Thoracic aorta (tissue), 2 donors: ENCODE data around the gene RPL11. TPM values are rescaled to one million over a fixed set of nuclear protein-coding genes. Genes with fewer than 3 reads are reported as not detected.

Source experiments
- ATAC-seq: fragments of 150-250 bp; one replicate; pipeline ENCODE4 v1.8.0; 2017; ENCODE audit warnings: low read depth; ENCODE audit not compliant: insufficient number of reproducible peaks, low FRiP score
- DNase-seq: peaks from one replicate; pipeline ENCODE4 v3.0.0-alpha.2; 2020; ENCODE audit warnings: low spot score
- H3K27ac ChIP-seq, 2 donors: fragments of 200-600 bp; sonication (generic); 1 replicate in 1 of 2; 2 replicates in 1 of 2; pipeline ENCODE4 v1.5.1; 2016; ENCODE audit warnings: mild to moderate bottlenecking in 2 of 2, moderate library complexity in 2 of 2
- H3K27me3 ChIP-seq: fragments of 200-600 bp; sonication (generic); replicated peaks from 2 replicates; pipeline ENCODE4 v1.6.0; 2016; ENCODE audit warnings: mild to moderate bottlenecking; ENCODE audit not compliant: insufficient read depth
- H3K36me3 ChIP-seq: fragments of 200-600 bp; sonication (generic); one replicate; pipeline ENCODE4 v1.5.1; 2016
- H3K4me1 ChIP-seq, 2 donors: fragments of 200-600 bp; sonication (generic); 1 replicate in 1 of 2; 2 replicates in 1 of 2; pipeline versions ENCODE4 v1.5.1 to v1.6.0; 2016; ENCODE audit warnings: low read depth in 2 of 2, mild to moderate bottlenecking in 1 of 2; ENCODE audit not compliant: control insufficient read depth in 1 of 2
- H3K4me3 ChIP-seq: fragments of 200-600 bp; sonication (generic); 2 replicates; pipeline ENCODE4 v1.5.1; 2016; ENCODE audit warnings: mild to moderate bottlenecking
- H3K9me3 ChIP-seq: fragments of 200-600 bp; sonication (generic); 2 replicates; pipeline ENCODE4 v1.5.1; 2016
- CTCF ChIP-seq: fragments of 200-600 bp; sonication (generic); IDR thresholded peaks from one replicate; pipeline ENCODE4 v1.5.1; 2019; ENCODE audit warnings: antibody characterized with exemption
- total RNA-seq, 2 donors: library from RNA; depleted of rRNA; stranded (reverse); fragments of >200 nt; gene quantifications; one replicate each; pipeline versions ENCODE4 v1.1.0 to v1.2.3, GENCODE V29; 2016

Gene RPL11
- total RNA-seq, 2 donors from 2014 or later = 433 to 469 TPM

- H3K9me3 ChIP-seq = no peaks in the 10 kb centered on the region
These were observed 50.0 kb downstream of the RPL11 start for GRCh38 chr1:23741609-23742008.

DNA sequence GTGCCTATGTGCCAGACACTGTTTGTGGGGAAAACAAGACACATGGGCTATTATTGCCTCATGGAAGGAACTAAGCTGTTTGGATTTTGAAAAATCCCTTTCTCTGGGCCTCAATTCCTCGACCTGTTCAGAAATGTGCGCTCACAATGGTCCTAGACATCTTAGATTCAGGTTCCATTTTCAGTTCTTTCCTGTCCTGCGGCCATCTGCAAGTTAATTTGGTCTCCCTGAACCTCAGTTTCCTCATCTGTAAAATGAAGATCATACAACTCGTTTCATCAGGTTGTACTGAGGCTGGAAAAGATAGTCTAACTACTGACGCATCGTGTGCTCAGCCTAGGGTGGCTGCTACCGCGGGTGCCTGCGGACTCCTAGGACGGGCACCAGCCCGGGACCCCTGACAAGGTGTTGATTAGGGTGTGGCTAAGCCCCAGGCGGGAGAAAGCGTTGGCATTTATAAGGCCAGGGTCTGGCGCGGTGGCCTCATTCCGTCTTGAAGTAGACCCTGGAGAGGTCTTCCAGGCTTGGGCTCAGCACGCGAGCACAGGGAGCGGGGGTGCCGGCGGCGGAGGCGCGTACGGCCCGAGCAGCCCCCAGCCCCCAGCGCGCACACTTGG, 51.2 kb downstream of the RPL11 start:
- peak overlapping the region; percentile 96 for H3K4me3 ChIP-seq
- no peaks in the 10 kb centered on the region for H3K36me3 ChIP-seq
- TF ChIP-seq CTCF = no peak
- H3K27me3 ChIP-seq = no peaks in the 10 kb centered on the region
- DNase-seq (no peak), ATAC-seq (peak; percentile 37)
- peaks cover 11 to 24% of the 10 kb centered on the region in 2 donors for H3K4me1 ChIP-seq
- H3K9me3 ChIP-seq = no peaks in the 10 kb centered on the region
- peak overlapping the region; percentile 77 to 83 for H3K27ac ChIP-seq

More at GRCh38 chr1:23741609-23742008, 50.0 kb downstream of the RPL11 start:
- Histone ChIP-seq H3K4me1 (peaks cover 11 to 24% of the 10 kb centered on the region in 2 donors), H3K27ac (no peak overlapping the region), H3K27me3 (no peaks in the 10 kb centered on the region), H3K4me3 (no peak overlapping the region), H3K36me3 (no peaks in the 10 kb centered on the region)
- no peak for TF ChIP-seq CTCF
- ATAC-seq (no peak), DNase-seq (no peak)

GRCh38 chr1:23743287-23744152, 51.9 kb downstream of the RPL11 start, which contains the start of gene ELOA:
Gene ELOA (plus strand): TSS chr1:23743471. CDS start chr1:23743504, 33 bp downstream.
- Histone ChIP-seq H3K4me1 (peaks cover 11 to 24% of the 10 kb centered on the region in 2 donors), H3K4me3 (peak within 1 kb of the TSS; percentile 96), H3K36me3 (no peaks in the 10 kb centered on the region), H3K27ac (peak within 1 kb of the TSS; percentile 77 to 83), H3K9me3 (no peaks in the 10 kb centered on the region), H3K27me3 (no peaks in the 10 kb centered on the region)
- DNase-seq (no peak), ATAC-seq (peak; percentile 25)
- TF ChIP-seq CTCF = no peak

DNA sequence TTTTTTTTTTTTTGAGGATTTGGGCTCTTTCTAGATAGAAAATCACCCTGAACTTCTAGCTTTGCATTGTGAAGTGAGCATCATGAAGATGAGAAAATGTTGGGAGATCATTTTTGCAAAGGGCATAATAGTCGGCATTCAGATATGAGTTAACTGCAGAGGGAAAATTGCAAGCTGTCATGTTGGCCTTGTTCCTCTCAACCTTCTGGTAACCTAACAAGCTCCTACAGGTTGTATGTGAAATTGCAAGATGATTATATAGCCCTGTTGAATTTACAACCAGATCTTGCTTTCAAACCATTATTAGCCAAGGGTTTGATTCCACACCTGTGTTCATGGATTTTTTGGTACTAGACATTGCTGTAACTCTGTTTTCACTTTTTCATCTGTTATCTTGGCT, 53.9 kb downstream of the RPL11 start:
- peaks cover 11 to 24% of the 10 kb centered on the region in 2 donors for H3K4me1 ChIP-seq
- no peaks in the 10 kb centered on the region for H3K9me3 ChIP-seq
- no peak for TF ChIP-seq CTCF
- no peak overlapping the region for H3K4me3 ChIP-seq
- no peaks in the 10 kb centered on the region for H3K27me3 ChIP-seq
- no peak overlapping the region for H3K27ac ChIP-seq
- no peak for ATAC-seq
- H3K36me3 ChIP-seq = peaks cover 3% of the 10 kb centered on the region
- DNase-seq = no peak

Other genes starting within 250 kb of the RPL11 start
- 10 to 100 TPM; 28.2 to 50.4 TPM for gene ASAP3, start 207.6 kb upstream of the RPL11 start, total RNA-seq
- gene E2F2, start 160.6 kb upstream of the RPL11 start, total RNA-seq = under 1 TPM; 0.14 to 0.35 TPM
- 100 to 1,000 TPM; 309 to 692 TPM for gene ID3, start 132.3 kb upstream of the RPL11 start, total RNA-seq
- 10 to 100 TPM; 23.3 to 40.6 TPM for gene ELOA, start 51.7 kb downstream of the RPL11 start, total RNA-seq
- gene PITHD1, start 86.6 kb downstream of the RPL11 start, total RNA-seq = 10 to 100 TPM; 42.9 to 57.0 TPM
- gene LYPLA2, start 99.3 kb downstream of the RPL11 start, total RNA-seq = 10 to 100 TPM; 29.6 to 37.2 TPM
- gene GALE, start 108.9 kb downstream of the RPL11 start, total RNA-seq = 10 to 100 TPM in 1 of 2 donors, 1 to 10 TPM in 1; 8.3 to 10.0 TPM
- 10 to 100 TPM; 27.6 to 31.7 TPM for gene HMGCL, start 133.6 kb downstream of the RPL11 start, total RNA-seq
- gene FUCA1, start 176.5 kb downstream of the RPL11 start, total RNA-seq = 10 to 100 TPM; 30.5 to 70.8 TPM
- gene CNR2, start 221.6 kb downstream of the RPL11 start, total RNA-seq = under 1 TPM in 1 of 2 donors, not detected in 1; 0.41 TPM